ENCODE measurements around the gene PKDCC. TPM values are rescaled to one million over a fixed set of nuclear protein-coding genes. Genes with fewer than 3 reads are reported as not detected.

PKDCC gene
- total and polyA plus RNA-seq, 8 donors: 8.1 to 60.9 (median 24.5) TPM

GRCh38 chr2:42045848-42046748 is 1.7 kb upstream of the PKDCC start:
- peak in 1 of 6 donors; percentile 53 for DNase-seq
- ATAC-seq: peak in 2 of 4 donors; percentile 17 to 56
- 64 to 67% methylated on average over 12 of the region's 12 CpGs for WGBS, 2 donors
- Histone ChIP-seq H3K36me3 (no peaks in the 10 kb centered on the region), H3K4me1 (no peaks in the 10 kb centered on the region), H3K4me3 (no peak overlapping the region), H3K27ac (peak overlapping the region in 1 of 4 donors; percentile 52), H3K9me3 (no peaks in the 10 kb centered on the region), H3K27me3 (no peaks in the 10 kb centered on the region)
- FAIRE-seq: no peak
- intact Hi-C loops (cut with DNase I): no loop called here
- TF ChIP-seq CTCF (IDR thresholded peaks at IDR 0.05): no peak

- Histone ChIP-seq H3K27me3 (no peaks in the 10 kb centered on the region), H3K36me3 (no peaks in the 10 kb centered on the region), H3K4me3 (peak overlapping the region; percentile 12 to 68 (median 57)), H3K9me3 (no peaks in the 10 kb centered on the region), H3K27ac (peak overlapping the region in 3 of 4 donors; percentile 22 to 52 (median 38)), H3K4me1 (no peaks in the 10 kb centered on the region)
- intact Hi-C loops (cut with DNase I): no loop called here
- TF ChIP-seq CTCF (IDR thresholded peaks at IDR 0.05): no peak
- FAIRE-seq (no peak), DNase-seq (peak in 1 of 6 donors; percentile 82), ATAC-seq (peak; percentile 2 to 26 (median 7))
- 12 to 13% methylated on average over 32 to 39 of the region's 39 CpGs for WGBS, 2 donors
Observed at GRCh38 chr2:42046819-42047487, 868 bp upstream of the PKDCC start.

GRCh38 chr2:42048299-42049220 is 739 bp downstream of the PKDCC start:
- intact Hi-C loops (cut with DNase I): no loop called here
- H3K27me3 ChIP-seq: no peaks in the 10 kb centered on the region
- 4 to 5% methylated on average over 65 to 80 of the region's 80 CpGs for WGBS, 2 donors
- no peaks in the 10 kb centered on the region for H3K4me1 ChIP-seq
- H3K9me3 ChIP-seq: no peaks in the 10 kb centered on the region
- peak in 5 of 6 donors; percentile 30 to 79 (median 41) for DNase-seq
- no peak for FAIRE-seq
- TF ChIP-seq CTCF (IDR thresholded peaks at IDR 0.05): no peak
- peak overlapping the region; percentile 33 to 65 (median 49) for H3K4me3 ChIP-seq
- peak; percentile 5 to 38 (median 24) for ATAC-seq
- no peaks in the 10 kb centered on the region for H3K36me3 ChIP-seq
- peak overlapping the region in 3 of 4 donors; percentile 46 to 62 (median 60) for H3K27ac ChIP-seq

- Histone ChIP-seq H3K4me1 (peaks cover 0 to 4% (median 0%) of the 10 kb centered on the region in 3 donors), H3K27ac (peak overlapping the region in 3 of 4 donors; percentile 46 to 62 (median 60)), H3K36me3 (no peaks in the 10 kb centered on the region), H3K9me3 (no peaks in the 10 kb centered on the region), H3K27me3 (no peaks in the 10 kb centered on the region), H3K4me3 (peak overlapping the region; percentile 33 to 65 (median 49))
- DNase-seq (no peak), ATAC-seq (no peak), FAIRE-seq (no peak)
- WGBS, 2 donors: 66 to 68% methylated on average over 11 of the region's 11 CpGs
- intact Hi-C loops (cut with DNase I): no loop called here
- TF ChIP-seq CTCF (IDR thresholded peaks at IDR 0.05): no peak
Observed at GRCh38 chr2:42049221-42050009, 1.6 kb downstream of the PKDCC start.
